ENCODE data around the gene UBAC2.

GRCh38 chr13:99200432-99201167, at the start of gene UBAC2:
- TF ChIP-seq CTCF (IDR thresholded peaks at IDR 0.05), result no peak
- TF ChIP-seq ZFX (IDR thresholded peaks at IDR 0.05; ENCODE audit: borderline replicate concordance), result no peak
